Stimulated activated CD4-positive, alpha-beta T cell treated with anti-CD3 and anti-CD28 coated beads, Interleukin-12 subunit alpha, Interleukin-12 subunit beta, amount 100 ng/mL, for 24 hours (primary cell): Measurements from ENCODE around the gene ZNF662.

Source experiments
- DNase-seq, 2 experiments: peaks; one replicate each; pipeline ENCODE4 v3.0.0-alpha.2; 2020; ENCODE audit warnings: low read depth in 2 of 2

Gene ZNF662

GRCh38 chr3:42887084-42887483, 18.9 kb upstream of the ZNF662 start:
- DNase-seq, result no peak

DNA sequence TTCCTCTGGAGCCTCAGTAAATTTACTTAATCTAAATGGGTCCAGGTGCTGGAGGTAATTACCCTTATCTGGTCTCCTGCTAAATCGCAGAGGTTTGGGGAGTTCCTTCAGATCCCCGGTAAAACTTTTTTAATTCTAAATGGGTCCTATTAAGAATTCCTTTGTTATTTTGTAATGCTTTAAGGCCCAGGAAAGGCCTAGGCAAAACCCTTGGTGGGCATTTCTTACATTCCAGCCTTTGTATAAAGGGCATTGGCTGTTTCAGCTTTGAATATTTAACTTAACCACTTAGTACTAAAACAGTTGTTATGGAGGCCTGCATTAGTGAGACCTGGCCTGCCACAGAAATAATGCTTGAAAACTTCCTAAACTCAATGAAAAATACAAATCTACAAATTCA, 14.9 kb upstream of the ZNF662 start:
- DNase-seq, result no peak

GRCh38 chr3:42892169-42892568, 13.8 kb upstream of the ZNF662 start:
- no peak for DNase-seq

GRCh38 chr3:42892807-42893206, 13.1 kb upstream of the ZNF662 start:
- no peak for DNase-seq

- no peak for DNase-seq
Observed at GRCh38 chr3:42894698-42895579, 11.0 kb upstream of the ZNF662 start.

GRCh38 chr3:42895580-42895868, 10.4 kb upstream of the ZNF662 start:
- DNase-seq, result no peak

DNA sequence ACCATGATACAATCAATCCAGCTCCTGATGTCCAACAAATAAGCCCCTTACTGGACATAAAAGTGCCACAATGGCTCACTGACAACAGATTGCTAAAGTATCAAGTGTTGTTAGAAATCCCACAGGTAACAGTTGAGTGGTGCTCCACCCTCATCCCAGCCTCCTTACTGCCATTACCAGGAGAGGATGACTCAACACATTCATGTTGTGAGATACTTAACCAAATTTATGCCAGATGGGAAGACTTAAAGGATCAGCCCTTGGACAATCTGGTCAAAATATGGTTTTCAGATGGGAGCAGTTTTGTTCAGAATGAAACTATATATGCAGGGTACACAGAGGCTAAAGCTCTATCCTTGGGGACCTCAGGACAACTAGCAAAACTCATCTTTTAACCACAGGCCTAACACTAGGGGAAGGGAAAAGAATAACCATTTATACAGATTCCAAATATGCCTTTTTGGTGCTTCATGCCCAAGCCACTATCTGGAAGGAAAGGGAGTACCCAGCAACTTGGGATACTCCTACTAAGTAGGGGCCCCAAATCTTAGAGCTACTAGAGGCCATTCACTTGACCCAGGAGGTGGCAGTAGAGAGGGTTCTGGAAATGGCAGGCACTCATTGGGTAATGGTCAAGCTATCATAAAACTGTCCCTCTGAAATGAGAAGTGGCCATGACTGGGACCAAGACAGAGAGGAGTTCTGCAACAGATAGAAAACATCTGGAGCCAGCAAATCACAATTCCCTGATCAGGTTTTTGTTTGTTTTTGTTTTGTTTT, 6.9 kb upstream of the ZNF662 start:
- DNase-seq, result no peak

DNA sequence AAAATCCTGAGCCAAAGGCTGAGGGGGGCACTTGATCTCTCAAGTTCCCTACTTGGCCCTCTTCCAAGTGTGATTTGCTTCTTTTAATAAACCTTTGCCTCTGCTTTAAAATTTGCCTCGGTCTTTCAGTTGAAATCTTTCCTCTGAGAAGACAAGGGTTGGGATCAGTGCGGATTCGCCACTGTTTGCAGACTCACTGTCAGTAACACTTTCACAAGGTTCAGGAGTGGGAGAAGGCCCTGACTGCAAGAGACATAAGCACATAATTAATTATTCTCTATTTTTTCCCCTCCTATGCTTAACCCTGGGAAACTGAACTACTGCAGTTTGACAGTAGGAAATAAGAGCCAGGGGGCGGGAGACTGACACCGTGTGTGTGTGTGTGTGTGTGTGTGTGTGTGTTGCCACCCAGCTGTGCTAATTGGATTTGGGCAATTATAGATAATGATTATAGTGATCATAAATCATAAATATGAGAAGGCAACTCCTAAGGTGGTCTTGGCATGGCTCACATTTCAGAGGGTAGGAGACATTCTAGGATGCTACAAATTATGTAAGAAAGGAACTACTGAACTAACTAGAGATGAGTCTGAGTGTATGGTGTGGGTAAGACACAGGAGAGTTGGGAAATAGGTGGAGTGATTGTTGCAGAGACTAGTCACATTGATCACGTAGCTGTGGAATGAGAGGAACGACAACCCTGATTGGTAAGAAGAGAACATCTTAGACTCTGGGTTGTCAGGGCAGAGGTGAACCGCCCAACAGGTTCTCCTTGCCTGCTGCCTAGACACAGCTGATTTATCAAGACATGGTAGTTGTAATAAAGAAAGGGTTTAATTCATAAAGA, 5.5 kb upstream of the ZNF662 start:
- DNase-seq, result no peak

GRCh38 chr3:42901073-42901415, 4.9 kb upstream of the ZNF662 start:
- no peak for DNase-seq

- DNase-seq, result no peak
Observed at GRCh38 chr3:42902257-42902656, 3.7 kb upstream of the ZNF662 start.

DNA sequence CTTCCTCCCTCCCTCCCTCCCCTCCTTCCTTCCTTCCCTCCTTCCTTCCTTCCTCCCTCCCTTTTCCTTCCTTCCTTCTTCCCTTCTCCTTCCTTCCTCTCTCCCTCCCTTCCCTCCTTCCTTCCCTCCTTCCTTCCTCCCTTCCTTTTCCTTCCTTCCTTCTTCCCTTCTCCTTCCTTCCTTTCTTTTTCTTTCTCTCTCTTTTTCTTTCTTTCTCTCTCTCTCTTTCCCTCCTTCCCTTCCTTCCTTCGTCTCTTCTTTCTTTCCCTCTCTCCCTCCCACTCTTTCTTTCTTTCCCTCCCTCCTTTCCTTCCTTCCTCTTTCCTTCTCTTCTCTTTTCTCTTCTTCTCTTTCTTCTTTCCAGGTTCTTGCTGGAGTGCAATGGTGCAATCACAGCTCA, 1.9 kb upstream of the ZNF662 start:
- DNase-seq, result no peak

- no peak for DNase-seq
Observed at GRCh38 chr3:42905740-42906069, 237 bp upstream of the ZNF662 start.

DNA sequence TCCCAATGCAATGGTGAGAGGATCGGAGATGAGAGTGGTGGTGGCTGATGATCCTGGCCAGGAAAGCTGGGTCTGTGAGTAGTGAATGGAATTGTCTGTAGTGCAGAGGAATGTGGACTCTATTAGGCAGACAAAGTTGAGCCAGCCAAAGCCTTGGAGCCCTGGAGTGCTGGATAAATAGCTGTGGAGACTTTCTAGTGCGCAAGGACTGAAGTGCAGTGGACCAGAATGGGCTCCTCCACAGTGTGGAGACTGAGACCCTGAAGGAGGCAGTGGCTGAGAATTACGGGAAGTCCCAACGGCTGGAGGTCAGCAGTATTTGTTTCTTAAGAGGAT, 874 bp downstream of the ZNF662 start:
- DNase-seq, result no peak

- no peak for DNase-seq
Observed at GRCh38 chr3:42908675-42909074, 2.7 kb downstream of the ZNF662 start.

DNA sequence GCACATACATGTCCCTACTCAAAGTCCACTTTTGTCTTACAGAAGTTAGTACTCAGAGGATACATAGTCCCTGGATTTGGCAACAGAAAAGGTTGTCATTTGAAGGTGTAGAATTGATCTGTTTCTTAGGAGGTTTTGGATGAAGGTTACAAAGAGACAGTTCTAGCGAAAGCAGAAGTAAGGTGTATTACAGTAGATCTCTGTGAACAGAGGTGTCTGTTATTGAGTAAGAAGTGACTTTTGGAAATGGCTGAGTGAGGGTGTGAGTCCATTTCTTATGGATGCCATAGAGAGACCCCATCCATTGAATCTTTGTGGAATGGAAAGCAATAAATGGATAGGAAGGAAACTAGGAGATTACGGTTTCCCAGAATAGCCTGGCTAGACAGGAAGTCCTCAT, 5.6 kb downstream of the ZNF662 start:
- DNase-seq, result no peak

GRCh38 chr3:42914771-42915515, 9.0 kb downstream of the ZNF662 start:
- no peak for DNase-seq

DNA sequence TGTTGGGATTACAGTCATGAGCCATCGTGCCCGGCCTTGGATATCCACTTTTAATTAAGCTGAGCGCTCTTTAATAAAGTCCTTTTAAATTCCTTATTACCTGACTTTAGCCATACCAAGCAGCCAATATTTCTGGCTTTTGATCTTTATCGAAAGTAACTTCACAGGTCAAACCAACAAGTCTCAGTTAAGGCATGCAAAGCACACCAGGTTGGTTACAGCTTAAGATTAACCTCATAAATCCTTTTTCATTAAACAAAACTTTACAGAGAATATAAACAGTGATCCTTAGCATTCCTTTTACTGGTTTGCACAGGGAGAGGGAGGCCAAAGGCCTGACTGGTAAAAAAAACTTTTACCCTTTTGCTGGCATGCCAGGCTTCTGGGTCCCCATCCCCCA, 17.7 kb downstream of the ZNF662 start:
- DNase-seq, result no peak

DNA sequence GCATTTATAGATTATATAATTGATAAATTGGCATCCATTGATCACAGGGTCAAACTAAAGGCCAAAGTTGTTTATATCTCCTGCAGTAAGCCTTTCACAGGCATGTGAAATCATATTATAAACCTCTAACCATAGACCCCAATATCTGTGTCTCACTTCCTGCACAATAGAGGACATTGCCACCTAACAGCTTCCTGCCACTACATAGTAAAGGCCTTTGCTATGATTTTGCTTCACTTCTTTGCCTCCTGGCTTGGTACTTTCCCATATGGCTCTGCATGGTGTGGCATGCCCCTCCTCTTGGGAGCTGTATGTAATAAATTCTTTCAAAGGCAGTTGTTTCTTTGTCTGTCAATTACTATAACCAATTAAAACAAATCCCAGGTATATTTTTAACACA, 20.4 kb downstream of the ZNF662 start:
- DNase-seq, result no peak

- DNase-seq, result no peak
Observed at GRCh38 chr3:42934111-42934510, 28.2 kb downstream of the ZNF662 start.

GRCh38 chr3:42934910-42935309, 29.0 kb downstream of the ZNF662 start:
- no peak for DNase-seq

- no peak for DNase-seq
Observed at GRCh38 chr3:42935472-42935871, 29.5 kb downstream of the ZNF662 start.
